Calu3 (cell line): ENCODE data around the gene CACNB4. TPM values are rescaled to one million over a fixed set of nuclear protein-coding genes. Genes with fewer than 3 reads are reported as not detected.
A peak's percentile ranks its signal among the peaks of the same experiment; 100 is the strongest.

Experiments
- BruUV-seq: library from RNA; stranded (reverse); fragments of 400-500 nt; replicated peaks from 2 replicates; lab custom pipeline; 2021; lab: Mats Ljungman, UMichigan
- CTCF ChIA-PET: fragments of 300-600 bp; sonication (Branson Sonifier 250); formaldehyde crosslinking; loops from one replicate; lab custom pipeline; 2022; ENCODE audit warnings: antibody characterized with exemption; lab: Charles Lee
- DNase-seq: peaks from one replicate; pipeline ENCODE4 v3.0.0; 2022
- H3K27ac Mint-ChIP-seq: one replicate; pipeline ENCODE4 v1.8.0; 2022; ENCODE audit warnings: mixed read lengths; ENCODE audit not compliant: unreplicated experiment
- H3K27me3 Mint-ChIP-seq: one replicate; pipeline ENCODE4 v1.8.0; 2022; ENCODE audit warnings: mixed read lengths; ENCODE audit not compliant: unreplicated experiment
- H3K36me3 Mint-ChIP-seq: one replicate; pipeline ENCODE4 v1.8.0; 2022; ENCODE audit warnings: mild to moderate bottlenecking, moderate library complexity, mixed read lengths; ENCODE audit not compliant: insufficient read depth, unreplicated experiment
- H3K4me1 Mint-ChIP-seq: one replicate; pipeline ENCODE4 v1.8.0; 2022; ENCODE audit warnings: mild to moderate bottlenecking, low read depth, mixed read lengths; ENCODE audit not compliant: unreplicated experiment
- H3K4me3 Mint-ChIP-seq: one replicate; pipeline ENCODE4 v1.8.0; 2022; ENCODE audit warnings: mild to moderate bottlenecking, low read depth, moderate library complexity, mixed read lengths; ENCODE audit not compliant: unreplicated experiment
- H3K9me3 Mint-ChIP-seq: one replicate; pipeline ENCODE4 v1.8.0; 2022; ENCODE audit warnings: low read depth, mixed read lengths; ENCODE audit not compliant: unreplicated experiment
- CTCF ChIP-seq: fragments of 200-600 bp; IDR thresholded peaks from one replicate; pipeline ENCODE4 v1.8.0; 2022; ENCODE audit warnings: antibody characterized with exemption; ENCODE audit not compliant: unreplicated experiment
- intact Hi-C: fragments of 100-400 bp; cut with micrococcal nuclease; formaldehyde crosslinking; loops from one replicate; pipeline ENCODE4 v1.10.0; 2022; ENCODE audit not compliant: unreplicated experiment
- total RNA-seq: library from RNA; stranded (reverse); gene quantifications from 2 replicates; pipeline ENCODE4 v1.2.3, GENCODE V29; 2022

The CACNB4 gene
- total RNA-seq, 1 experiment from 2014 or later: 0.33 TPM

- Mint-ChIP-seq H3K36me3 (peaks cover 5% of the 10 kb centered on the region), H3K4me3 (no peak overlapping the region), H3K27ac (no peak overlapping the region), H3K9me3 (no peaks in the 10 kb centered on the region), H3K4me1 (peaks cover 26% of the 10 kb centered on the region), H3K27me3 (no peaks in the 10 kb centered on the region)
- CTCF ChIA-PET: interaction anchor here (1.1 kb wide), 1 partner anchor 8 kb away, joined by 3 read pairs; the partner anchor contains the start of gene ARL5A
- no TSS peak for BruUV-seq
- TF ChIP-seq CTCF: no peak
- intact Hi-C loops: no loop called here
- no peak for DNase-seq
Measured at GRCh38 chr2:151819920-151820319, 278.9 kb downstream of the CACNB4 start.

- Mint-ChIP-seq H3K27me3 (no peaks in the 10 kb centered on the region), H3K4me3 (no peak overlapping the region), H3K36me3 (peaks cover 5% of the 10 kb centered on the region), H3K9me3 (no peaks in the 10 kb centered on the region), H3K4me1 (peaks cover 6% of the 10 kb centered on the region), H3K27ac (no peak overlapping the region)
- intact Hi-C loops: no loop called here
- no peak for DNase-seq
- no peak for TF ChIP-seq CTCF
- CTCF ChIA-PET: no interaction called here
- BruUV-seq: no TSS peak
Measured at GRCh38 chr2:151817929-151818328, 280.9 kb downstream of the CACNB4 start.

DNA sequence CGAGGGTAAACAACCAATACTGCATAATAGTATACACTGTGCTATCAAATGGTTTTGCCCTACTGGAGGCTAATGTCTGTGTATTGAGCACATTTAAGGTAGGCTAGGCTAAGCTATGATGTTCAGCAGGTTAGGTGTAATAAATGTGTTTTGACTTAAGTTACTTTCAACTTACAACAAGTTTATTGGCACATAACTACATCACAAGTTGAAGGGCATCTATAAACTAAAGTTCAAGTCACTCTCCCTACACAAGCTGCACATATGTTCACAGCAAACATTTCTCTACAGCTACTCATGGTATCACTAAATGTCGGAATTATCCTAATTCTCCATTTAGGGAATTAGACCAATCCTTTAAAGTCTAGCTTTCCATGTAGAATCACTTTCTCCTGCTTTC lies 282.0 kb downstream of the CACNB4 start:
- Mint-ChIP-seq H3K9me3 (no peaks in the 10 kb centered on the region), H3K27ac (no peak overlapping the region), H3K27me3 (no peaks in the 10 kb centered on the region), H3K36me3 (peaks cover 5% of the 10 kb centered on the region), H3K4me1 (no peaks in the 10 kb centered on the region), H3K4me3 (no peak overlapping the region)
- no peak for TF ChIP-seq CTCF
- no peak for DNase-seq
- CTCF ChIA-PET: no interaction called here
- BruUV-seq: no TSS peak
- intact Hi-C loops: no loop called here

- no TSS peak for BruUV-seq
- Mint-ChIP-seq H3K27ac (peak overlapping the region; percentile 7), H3K27me3 (no peaks in the 10 kb centered on the region), H3K4me3 (no peak overlapping the region), H3K9me3 (no peaks in the 10 kb centered on the region), H3K4me1 (no peaks in the 10 kb centered on the region), H3K36me3 (peaks cover 5% of the 10 kb centered on the region)
- DNase-seq: no peak
- CTCF ChIA-PET: no interaction called here
- intact Hi-C loops: no loop called here
- TF ChIP-seq CTCF: no peak
Measured at GRCh38 chr2:151815821-151816489, 282.9 kb downstream of the CACNB4 start.
